ENCODE data around the gene WASF2.

WASF2 gene

DNA sequence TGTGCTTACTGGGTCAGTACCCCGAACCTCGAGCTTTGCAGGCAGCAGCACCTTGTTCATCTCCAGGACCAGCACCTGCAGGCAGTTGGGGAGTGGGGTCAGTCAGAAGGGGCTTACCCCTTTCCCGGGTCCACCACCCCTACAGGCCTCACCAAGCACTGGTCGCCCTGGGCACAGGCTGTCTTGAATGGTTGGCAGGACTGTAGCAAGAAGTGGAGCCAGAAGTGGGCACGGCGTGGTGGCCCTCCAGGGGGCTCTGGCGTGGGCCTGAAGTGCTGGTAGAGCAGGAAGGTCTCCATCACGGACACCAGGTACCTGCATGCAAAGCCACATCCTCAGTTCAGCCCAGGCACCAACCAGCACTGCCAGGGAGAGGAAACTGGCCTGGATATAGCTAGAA lies 128.4 kb downstream of the WASF2 start:
- Histone ChIP-seq H3K27me3 (ENCODE audit: insufficient read depth, low read length) (no peaks in the 10 kb centered on the region; the same call in 1 of the 2 replicates), H3K79me2 (ENCODE audit: insufficient read depth, low read length) (no peaks in the 10 kb centered on the region), H3K9me3 (ENCODE audit: low read length) (no peaks in the 10 kb centered on the region), H3F3A (ENCODE audit: insufficient read depth, low read length) (no peaks in the 10 kb centered on the region), H3K27ac (ENCODE audit: low read depth, low read length, poor library complexity, severe bottlenecking) (no peak overlapping the region), H2AFZ (ENCODE audit: low read length) (no peak overlapping the region), H3K9ac (ENCODE audit: low read length) (no peak overlapping the region), H3K36me3 (ENCODE audit: insufficient read depth, low read length) (no peaks in the 10 kb centered on the region), H3K4me2 (ENCODE audit: low read length) (no peak overlapping the region), H3K4me1 (ENCODE audit: insufficient read depth, low read length, severe bottlenecking) (peaks cover 49% of the 10 kb centered on the region), H4K20me1 (ENCODE audit: insufficient read depth, low read length) (no peaks in the 10 kb centered on the region), H3K9me2 (ENCODE audit: low read depth, low read length) (no peaks in the 10 kb centered on the region), H3K4me3 (ENCODE audit: low read depth, low read length, poor library complexity, severe bottlenecking) (no peak overlapping the region)
- TF ChIP-seq, protein P1, sequence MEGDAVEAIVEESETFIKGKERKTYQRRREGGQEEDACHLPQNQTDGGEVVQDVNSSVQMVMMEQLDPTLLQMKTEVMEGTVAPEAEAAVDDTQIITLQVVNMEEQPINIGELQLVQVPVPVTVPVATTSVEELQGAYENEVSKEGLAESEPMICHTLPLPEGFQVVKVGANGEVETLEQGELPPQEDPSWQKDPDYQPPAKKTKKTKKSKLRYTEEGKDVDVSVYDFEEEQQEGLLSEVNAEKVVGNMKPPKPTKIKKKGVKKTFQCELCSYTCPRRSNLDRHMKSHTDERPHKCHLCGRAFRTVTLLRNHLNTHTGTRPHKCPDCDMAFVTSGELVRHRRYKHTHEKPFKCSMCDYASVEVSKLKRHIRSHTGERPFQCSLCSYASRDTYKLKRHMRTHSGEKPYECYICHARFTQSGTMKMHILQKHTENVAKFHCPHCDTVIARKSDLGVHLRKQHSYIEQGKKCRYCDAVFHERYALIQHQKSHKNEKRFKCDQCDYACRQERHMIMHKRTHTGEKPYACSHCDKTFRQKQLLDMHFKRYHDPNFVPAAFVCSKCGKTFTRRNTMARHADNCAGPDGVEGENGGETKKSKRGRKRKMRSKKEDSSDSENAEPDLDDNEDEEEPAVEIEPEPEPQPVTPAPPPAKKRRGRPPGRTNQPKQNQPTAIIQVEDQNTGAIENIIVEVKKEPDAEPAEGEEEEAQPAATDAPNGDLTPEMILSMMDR (IDR thresholded peaks at IDR 0.05; ENCODE audit: low read length) = no peak
- TF ChIP-seq EZH2 (IDR thresholded peaks at IDR 0.05; ENCODE audit: borderline replicate concordance, low read length) = no peak

GRCh38 chr1:27361044-27361402 lies 128.9 kb downstream of the WASF2 start:
- Histone ChIP-seq H3K4me1 (ENCODE audit: insufficient read depth, low read length, severe bottlenecking) (peaks cover 53% of the 10 kb centered on the region), H3K4me3 (ENCODE audit: low read depth, low read length, poor library complexity, severe bottlenecking) (peak overlapping the region; percentile 62), H3K9me3 (ENCODE audit: low read length) (no peaks in the 10 kb centered on the region), H3K9ac (ENCODE audit: low read length) (peak overlapping the region; percentile 67; the same call in 1 of the 2 replicates), H3K79me2 (ENCODE audit: insufficient read depth, low read length) (no peaks in the 10 kb centered on the region), H2AFZ (ENCODE audit: low read length) (no peak overlapping the region), H4K20me1 (ENCODE audit: insufficient read depth, low read length) (no peaks in the 10 kb centered on the region), H3F3A (ENCODE audit: insufficient read depth, low read length) (no peaks in the 10 kb centered on the region), H3K36me3 (ENCODE audit: insufficient read depth, low read length) (no peaks in the 10 kb centered on the region), H3K9me2 (ENCODE audit: low read depth, low read length) (no peaks in the 10 kb centered on the region), H3K4me2 (ENCODE audit: low read length) (peak overlapping the region; percentile 83), H3K27ac (ENCODE audit: low read depth, low read length, poor library complexity, severe bottlenecking) (no peak overlapping the region), H3K27me3 (ENCODE audit: insufficient read depth, low read length) (no peaks in the 10 kb centered on the region; the same call in 1 of the 2 replicates)
- TF ChIP-seq, protein P1 (IDR thresholded peaks at IDR 0.05; ENCODE audit: low read length) = no peak
- no peak for TF ChIP-seq EZH2 (IDR thresholded peaks at IDR 0.05; ENCODE audit: borderline replicate concordance, low read length)

DNA sequence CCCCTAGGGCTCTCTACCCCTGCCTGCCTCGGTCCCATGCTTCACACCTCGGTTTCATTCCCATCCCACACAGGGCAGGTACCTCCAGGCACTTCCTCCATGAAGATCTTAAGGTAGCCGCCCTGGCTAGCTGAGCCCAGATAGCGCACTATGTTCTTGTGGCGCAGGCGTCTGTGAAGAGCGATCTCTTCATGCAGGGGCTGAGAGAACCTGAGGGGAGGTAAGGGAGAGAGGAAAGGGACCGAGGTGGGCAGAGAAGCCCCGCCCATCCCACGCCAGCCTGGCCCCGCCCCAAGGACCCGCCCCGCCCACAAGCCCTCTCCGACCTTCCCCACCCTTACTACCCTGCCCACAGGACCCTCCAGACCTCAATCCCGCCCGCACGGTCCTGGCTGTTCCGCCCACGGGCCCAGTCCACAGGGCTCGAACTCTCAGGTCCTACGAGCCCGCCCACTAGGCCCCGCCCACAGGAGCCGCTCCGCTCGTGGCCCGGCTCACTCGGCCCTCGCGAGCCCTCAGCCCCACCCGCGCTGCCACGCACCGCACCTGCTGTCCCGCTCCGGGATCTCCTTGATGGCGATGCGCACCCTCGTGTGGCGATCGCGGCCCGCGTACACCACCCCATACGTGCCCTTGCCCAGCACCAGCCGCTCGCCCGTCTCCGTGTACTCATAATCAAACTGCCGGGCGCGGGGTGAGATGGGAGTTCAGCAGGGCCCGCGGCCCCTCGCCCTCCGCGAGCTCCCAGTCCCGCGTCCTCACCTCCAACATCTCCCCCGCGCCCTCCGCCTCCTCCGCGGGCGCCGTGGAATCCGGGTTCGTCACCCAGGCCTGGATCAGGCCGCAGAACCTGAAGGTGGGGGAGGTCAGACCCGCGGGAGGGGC lies 129.6 kb downstream of the WASF2 start:
- H3F3A ChIP-seq (ENCODE audit: insufficient read depth, low read length) = no peaks in the 10 kb centered on the region
- no peak overlapping the region for H3K27ac ChIP-seq (ENCODE audit: low read depth, low read length, poor library complexity, severe bottlenecking)
- no peak overlapping the region for H2AFZ ChIP-seq (ENCODE audit: low read length)
- no peaks in the 10 kb centered on the region for H3K79me2 ChIP-seq (ENCODE audit: insufficient read depth, low read length)
- H3K9ac ChIP-seq (ENCODE audit: low read length) = peak overlapping the region; percentile 67
- H3K9me2 ChIP-seq (ENCODE audit: low read depth, low read length) = no peaks in the 10 kb centered on the region
- peak overlapping the region; percentile 62 for H3K4me3 ChIP-seq (ENCODE audit: low read depth, low read length, poor library complexity, severe bottlenecking)
- no peaks in the 10 kb centered on the region for H3K9me3 ChIP-seq (ENCODE audit: low read length)
- TF ChIP-seq, protein P1 (IDR thresholded peaks at IDR 0.05; ENCODE audit: low read length) = no peak
- no peak for TF ChIP-seq EZH2 (IDR thresholded peaks at IDR 0.05; ENCODE audit: borderline replicate concordance, low read length)
- no peaks in the 10 kb centered on the region; the same call in 1 of the 2 replicates for H3K27me3 ChIP-seq (ENCODE audit: insufficient read depth, low read length)
- peaks cover 58% of the 10 kb centered on the region for H3K4me1 ChIP-seq (ENCODE audit: insufficient read depth, low read length, severe bottlenecking)
- H4K20me1 ChIP-seq (ENCODE audit: insufficient read depth, low read length) = no peaks in the 10 kb centered on the region
- no peaks in the 10 kb centered on the region for H3K36me3 ChIP-seq (ENCODE audit: insufficient read depth, low read length)
- peak overlapping the region; percentile 83 for H3K4me2 ChIP-seq (ENCODE audit: low read length)

Data from OCI-LY1 (cell line).